Measurements from ENCODE around the gene ANAPC1.
"Not testable (repeated sequence)": the region's sequence is repeated elsewhere in the genome, so short reads cannot be mapped to it uniquely, and the experiment has no call there.

Gene ANAPC1

GRCh38 chr2:111727611-111728110, 156.3 kb downstream of the ANAPC1 start:
- DNase-seq, result not testable (repeated sequence)

- not testable (repeated sequence) for DNase-seq
These were observed 158.3 kb downstream of the ANAPC1 start for GRCh38 chr2:111725742-111726141.

DNA sequence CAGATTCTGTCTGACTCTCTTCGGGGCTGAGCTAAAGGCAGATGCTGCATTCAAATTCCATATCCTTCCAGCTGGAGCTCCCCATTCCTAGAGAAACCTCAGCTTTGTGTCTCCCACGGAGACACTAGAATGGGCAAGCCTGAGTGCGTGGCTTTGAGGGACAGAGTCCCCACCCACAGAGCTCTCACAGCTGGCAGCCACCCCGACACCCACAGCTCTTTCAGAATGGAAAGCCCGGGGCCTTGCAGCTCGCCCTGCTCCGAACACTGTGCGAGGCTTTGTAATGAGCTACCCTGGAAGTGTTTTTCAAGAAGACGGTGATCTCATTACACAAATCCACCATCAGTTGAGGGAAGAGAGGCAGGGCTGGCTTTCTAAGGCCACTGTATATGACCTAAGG, 164.4 kb downstream of the ANAPC1 start:
- not testable (repeated sequence) for DNase-seq

Measured in hippocampal formation (tissue), 2 donors.